Measurements from ENCODE around the gene TMEM106A.
"Not testable (repeated sequence)": the region's sequence is repeated elsewhere in the genome, so short reads cannot be mapped to it uniquely, and the experiment has no call there.

GRCh38 chr17:43240596-43241352, 29.1 kb downstream of the TMEM106A start:
- TF ChIP-seq CTCF (conservative IDR thresholded peaks at IDR 0.05 in 1 of 2, IDR thresholded peaks at IDR 0.05 in 1 of 2; ENCODE audit: low read depth in 1 of 2, low read length in 2 of 2); EZH2 (IDR thresholded peaks at IDR 0.05; ENCODE audit: low read length, missing control alignments): not testable (repeated sequence)

Measured in fibroblast of lung (primary cell).